ENCODE data around the gene MDC1. TPM values are rescaled to one million over a fixed set of nuclear protein-coding genes. Genes with fewer than 3 reads are reported as not detected.

The MDC1 gene
- total and polyA plus RNA-seq, 10 donors, result 7.8 to 47.7 (median 22.1) TPM

DNA sequence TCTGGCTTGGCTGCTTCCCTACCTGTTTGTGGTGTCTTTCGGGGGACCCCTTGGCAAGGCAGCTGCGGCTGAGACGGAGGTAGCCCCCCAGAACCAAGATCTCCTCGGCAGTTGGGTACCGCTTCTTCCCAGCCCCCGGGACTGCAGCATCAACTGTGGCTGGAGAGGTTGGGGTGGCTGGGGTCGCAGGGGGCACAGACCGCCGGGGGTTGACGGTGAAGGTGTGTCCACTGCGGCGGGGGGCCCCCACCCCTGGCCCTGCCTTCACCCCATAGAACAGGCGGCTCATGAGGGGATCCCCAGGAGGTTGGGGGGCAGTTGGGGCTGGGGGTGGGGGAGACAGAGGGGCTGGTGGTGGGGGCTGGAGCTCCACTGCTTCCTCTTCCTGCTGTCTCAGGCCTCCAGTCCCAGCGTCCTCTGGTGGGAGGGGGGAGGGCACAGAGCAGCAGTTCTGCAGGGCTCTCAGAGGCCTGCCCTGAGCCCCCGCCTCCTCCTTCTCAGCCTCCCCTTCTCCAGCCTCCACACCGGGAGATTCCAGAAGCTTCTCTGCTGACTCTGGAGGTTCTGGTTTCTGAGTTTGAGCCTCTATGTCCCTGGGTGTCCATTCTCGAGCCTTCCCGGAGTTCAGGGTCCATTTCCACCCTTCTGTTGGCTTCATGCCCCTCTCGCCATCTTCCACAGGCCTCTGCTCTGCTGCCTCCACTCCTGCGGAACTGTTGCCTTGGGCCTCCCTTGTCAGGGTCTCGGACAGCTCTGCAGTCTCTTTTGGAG lies 32.5 kb downstream of the MDC1 start:
- 2 to 6% (median 3%) methylated on average over 16 to 21 of the region's 21 CpGs for WGBS, 5 donors
- Histone ChIP-seq H3K4me3 (peak overlapping the region; percentile 90 to 99 (median 96)), H3K27ac (peak overlapping the region; percentile 93 to 100 (median 98)), H3K36me3 (peaks cover 0 to 32% (median 16%) of the 10 kb centered on the region in 6 donors), H3K27me3 (replicated peaks in 1 of 7) (no peaks in the 10 kb centered on the region), H3K4me1 (peaks cover 44 to 84% (median 61%) of the 10 kb centered on the region in 6 donors), H3K9me3 (no peaks in the 10 kb centered on the region)
- intact Hi-C loops (cut with DNase I; ENCODE audit: low total_unique reads), result no loop called here
- DNase-seq, result peak; percentile 95
- TF ChIP-seq POLR2AphosphoS5 (IDR thresholded peaks at IDR 0.05) (peak; percentile 52 to 70 (median 68)), POLR2A (IDR thresholded peaks at IDR 0.05) (no peak)
- TF ChIP-seq, protein P1, sequence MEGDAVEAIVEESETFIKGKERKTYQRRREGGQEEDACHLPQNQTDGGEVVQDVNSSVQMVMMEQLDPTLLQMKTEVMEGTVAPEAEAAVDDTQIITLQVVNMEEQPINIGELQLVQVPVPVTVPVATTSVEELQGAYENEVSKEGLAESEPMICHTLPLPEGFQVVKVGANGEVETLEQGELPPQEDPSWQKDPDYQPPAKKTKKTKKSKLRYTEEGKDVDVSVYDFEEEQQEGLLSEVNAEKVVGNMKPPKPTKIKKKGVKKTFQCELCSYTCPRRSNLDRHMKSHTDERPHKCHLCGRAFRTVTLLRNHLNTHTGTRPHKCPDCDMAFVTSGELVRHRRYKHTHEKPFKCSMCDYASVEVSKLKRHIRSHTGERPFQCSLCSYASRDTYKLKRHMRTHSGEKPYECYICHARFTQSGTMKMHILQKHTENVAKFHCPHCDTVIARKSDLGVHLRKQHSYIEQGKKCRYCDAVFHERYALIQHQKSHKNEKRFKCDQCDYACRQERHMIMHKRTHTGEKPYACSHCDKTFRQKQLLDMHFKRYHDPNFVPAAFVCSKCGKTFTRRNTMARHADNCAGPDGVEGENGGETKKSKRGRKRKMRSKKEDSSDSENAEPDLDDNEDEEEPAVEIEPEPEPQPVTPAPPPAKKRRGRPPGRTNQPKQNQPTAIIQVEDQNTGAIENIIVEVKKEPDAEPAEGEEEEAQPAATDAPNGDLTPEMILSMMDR (IDR thresholded peaks at IDR 0.05 in 8 of 11, conservative IDR thresholded peaks at IDR 0.05 in 3 of 11), result peak in 2 of 11 experiments; percentile 12 to 30

- H3K4me1 ChIP-seq, result peaks cover 44 to 84% (median 61%) of the 10 kb centered on the region in 6 donors
- TF ChIP-seq POLR2AphosphoS5 (IDR thresholded peaks at IDR 0.05) (peak in 1 of 3 donors; percentile 5), POLR2A (IDR thresholded peaks at IDR 0.05) (no peak)
- TF ChIP-seq, protein P1 (IDR thresholded peaks at IDR 0.05 in 8 of 11, conservative IDR thresholded peaks at IDR 0.05 in 3 of 11), result no peak
- H3K27ac ChIP-seq, result peak overlapping the region; percentile 93 to 100 (median 98)
- H3K9me3 ChIP-seq, result no peaks in the 10 kb centered on the region
- peak overlapping the region; percentile 90 to 99 (median 96) for H3K4me3 ChIP-seq
- WGBS, 5 donors, result 0 to 3% (median 0%) methylated on average over 2 of the region's 2 CpGs
- no peaks in the 10 kb centered on the region for H3K27me3 ChIP-seq (replicated peaks in 1 of 7)
- intact Hi-C loops (cut with DNase I; ENCODE audit: low total_unique reads), result loop anchor here (2.0 kb wide), 1 partner anchor 37 kb away; the partner anchor contains the start of gene TUBB
- peaks cover 0 to 39% (median 22%) of the 10 kb centered on the region in 6 donors for H3K36me3 ChIP-seq
- DNase-seq, result no peak
Observed at GRCh38 chr6:30683980-30684338, 33.1 kb downstream of the MDC1 start.

DNA sequence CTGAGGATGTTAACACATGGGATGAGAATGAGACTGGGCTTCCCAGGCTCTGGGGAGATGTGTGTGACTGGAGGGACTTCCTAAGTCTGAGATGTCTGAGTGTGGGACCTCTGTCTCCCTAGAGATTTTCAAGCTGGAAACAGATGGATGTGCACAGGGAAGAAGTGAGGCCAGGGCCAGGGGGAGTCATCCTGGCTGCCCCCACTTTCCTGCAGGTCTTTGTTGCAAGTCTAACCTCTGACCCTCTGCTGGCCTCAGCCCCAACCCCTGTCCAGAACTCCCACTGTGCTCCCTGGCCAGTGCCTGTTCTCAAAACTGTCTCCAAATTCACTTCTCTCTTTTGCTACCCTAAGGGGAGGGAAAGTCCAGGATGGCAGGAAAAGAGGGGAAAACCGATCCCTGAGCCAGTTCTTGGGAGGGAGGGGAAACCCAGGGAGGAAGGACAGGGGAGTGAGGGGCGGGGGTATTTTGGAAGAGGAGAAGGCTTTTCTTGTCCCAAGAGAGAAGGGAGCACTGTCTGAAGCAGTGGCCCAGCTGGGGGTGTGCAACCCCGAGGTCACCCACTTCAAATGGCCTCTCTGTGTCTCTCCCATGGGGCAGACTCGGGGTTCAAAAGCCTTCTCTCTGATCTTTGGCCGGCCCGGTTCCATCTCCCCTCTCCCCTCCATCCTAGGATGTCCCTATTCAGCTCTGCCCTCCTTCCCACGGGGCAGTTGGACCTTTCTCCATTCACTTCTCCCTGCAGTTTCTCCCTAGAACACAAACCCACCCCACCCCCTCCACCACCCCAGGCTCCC lies 33.7 kb downstream of the MDC1 start:
- Histone ChIP-seq H3K9me3 (no peaks in the 10 kb centered on the region), H3K27ac (peak overlapping the region; percentile 93 to 100 (median 98)), H3K4me1 (peaks cover 44 to 84% (median 61%) of the 10 kb centered on the region in 6 donors), H3K36me3 (peaks cover 0 to 44% (median 28%) of the 10 kb centered on the region in 6 donors), H3K4me3 (peak overlapping the region; percentile 90 to 99 (median 96)), H3K27me3 (replicated peaks in 1 of 7) (no peaks in the 10 kb centered on the region)
- DNase-seq, result peak; percentile 83
- TF ChIP-seq, protein P1 (IDR thresholded peaks at IDR 0.05 in 8 of 11, conservative IDR thresholded peaks at IDR 0.05 in 3 of 11), result no peak
- no peak for TF ChIP-seq POLR2AphosphoS5 (IDR thresholded peaks at IDR 0.05)
- TF ChIP-seq POLR2A (IDR thresholded peaks at IDR 0.05), result no peak
- intact Hi-C loops (cut with DNase I; ENCODE audit: low total_unique reads), result loop anchor here (2.0 kb wide), 1 partner anchor 37 kb away; the partner anchor contains the start of gene TUBB
- 0 to 2% (median 1%) methylated on average over 7 of the region's 7 CpGs for WGBS, 5 donors

All from spleen (tissue), 11 donors.